HG03439 (cell line): Measurements from ENCODE around the gene ATG7.

Experiments used
- ATAC-seq: cut with Tn5 transposase; IDR thresholded peaks from one replicate; pipeline ENCODE4 v1.9.1; 2021; ENCODE audit warnings: mild to moderate bottlenecking, moderate library complexity; ENCODE audit not compliant: unreplicated experiment

The ATG7 gene

DNA sequence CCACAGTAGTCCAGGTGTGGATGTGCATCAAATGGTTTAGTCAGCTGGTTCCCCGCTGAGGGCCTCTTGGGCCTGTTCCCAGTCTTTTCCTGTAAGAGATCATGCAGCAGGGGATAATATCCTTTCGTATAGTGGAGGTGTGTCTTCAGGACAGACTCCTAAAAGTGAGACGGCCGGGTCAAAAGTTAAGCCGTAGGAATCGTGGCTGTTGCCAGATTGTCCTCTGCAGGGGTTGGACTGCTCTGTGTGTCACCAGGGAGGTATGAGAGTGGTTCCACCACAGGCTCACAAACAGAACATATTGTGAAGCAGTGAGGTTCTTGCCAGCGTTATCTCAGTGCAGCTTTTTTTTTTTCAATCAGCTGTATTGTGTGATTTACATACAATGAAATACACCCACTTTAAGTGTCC lies 276.5 kb downstream of the ATG7 start:
- no peak for ATAC-seq

DNA sequence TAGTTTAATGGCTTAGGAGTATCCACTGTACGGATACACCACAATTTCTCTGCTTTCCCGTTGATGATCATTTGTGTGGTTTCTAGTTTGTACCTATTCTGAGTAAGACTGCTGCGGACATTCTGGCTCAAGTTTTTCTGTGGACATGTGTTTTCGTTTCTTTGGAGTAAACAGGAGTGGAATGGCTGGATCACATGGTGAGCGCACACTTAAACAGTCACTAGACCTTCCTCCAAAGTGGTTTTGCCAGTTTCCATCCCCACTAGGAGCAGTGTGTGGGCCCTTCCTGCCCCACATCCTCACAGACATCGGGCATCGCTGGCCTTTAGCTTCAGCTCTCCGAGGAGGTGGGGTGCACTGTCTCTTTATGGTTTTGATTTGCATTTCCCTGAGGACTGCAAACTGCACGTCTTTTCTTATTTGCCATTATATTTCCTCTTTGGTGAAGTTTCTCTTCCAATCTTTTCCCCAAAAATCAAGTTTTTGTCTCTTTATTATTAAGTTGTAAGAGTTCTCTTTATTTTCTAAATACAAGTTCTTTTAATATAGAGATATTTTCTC lies 277.5 kb downstream of the ATG7 start:
- no peak for ATAC-seq

GRCh38 chr3:11551036-11551435 lies 278.8 kb downstream of the ATG7 start:
- ATAC-seq: no peak

GRCh38 chr3:11552289-11553264 lies 280.4 kb downstream of the ATG7 start:
- ATAC-seq: no peak

GRCh38 chr3:11553436-11554235 lies 281.4 kb downstream of the ATG7 start:
- ATAC-seq: no peak

DNA sequence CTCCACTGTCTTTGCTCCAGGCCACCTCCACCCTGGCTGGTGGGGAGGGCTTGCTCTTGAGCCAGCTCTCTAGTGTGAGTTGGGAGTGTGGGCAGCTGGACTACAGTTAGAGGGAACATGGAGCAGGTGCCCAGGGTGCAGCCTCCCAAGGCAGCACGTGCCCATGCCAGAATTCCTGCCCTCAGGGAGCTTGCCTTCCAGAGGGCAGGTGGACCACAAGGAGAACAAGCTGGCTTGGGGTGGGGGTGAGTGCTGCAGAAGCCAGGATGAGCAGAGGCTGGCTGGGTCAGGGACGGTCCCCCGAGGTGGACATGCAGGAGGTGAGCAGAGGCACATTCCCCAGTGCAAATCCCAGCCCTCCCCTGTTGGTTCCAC lies 282.0 kb downstream of the ATG7 start:
- ATAC-seq: no peak

DNA sequence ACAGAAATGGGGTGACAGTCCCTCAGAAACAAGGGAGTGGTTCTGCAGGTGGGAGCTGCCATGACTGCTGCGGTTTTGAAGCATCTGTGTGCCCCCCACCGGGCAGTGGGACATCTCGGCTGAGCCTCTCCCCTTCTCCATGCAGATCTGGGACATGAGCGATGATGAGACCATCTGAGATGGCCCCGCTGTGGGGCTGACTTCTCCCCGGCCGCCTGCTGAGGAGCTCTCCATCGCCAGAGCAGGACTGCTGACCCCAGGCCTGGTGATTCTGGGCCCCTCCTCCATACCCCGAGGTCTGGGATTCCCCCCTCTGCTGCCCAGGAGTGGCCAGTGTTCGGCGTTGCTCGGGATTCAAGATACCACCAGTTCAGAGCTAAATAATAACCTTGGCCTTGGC lies 282.5 kb downstream of the ATG7 start:
- ATAC-seq: no peak

DNA sequence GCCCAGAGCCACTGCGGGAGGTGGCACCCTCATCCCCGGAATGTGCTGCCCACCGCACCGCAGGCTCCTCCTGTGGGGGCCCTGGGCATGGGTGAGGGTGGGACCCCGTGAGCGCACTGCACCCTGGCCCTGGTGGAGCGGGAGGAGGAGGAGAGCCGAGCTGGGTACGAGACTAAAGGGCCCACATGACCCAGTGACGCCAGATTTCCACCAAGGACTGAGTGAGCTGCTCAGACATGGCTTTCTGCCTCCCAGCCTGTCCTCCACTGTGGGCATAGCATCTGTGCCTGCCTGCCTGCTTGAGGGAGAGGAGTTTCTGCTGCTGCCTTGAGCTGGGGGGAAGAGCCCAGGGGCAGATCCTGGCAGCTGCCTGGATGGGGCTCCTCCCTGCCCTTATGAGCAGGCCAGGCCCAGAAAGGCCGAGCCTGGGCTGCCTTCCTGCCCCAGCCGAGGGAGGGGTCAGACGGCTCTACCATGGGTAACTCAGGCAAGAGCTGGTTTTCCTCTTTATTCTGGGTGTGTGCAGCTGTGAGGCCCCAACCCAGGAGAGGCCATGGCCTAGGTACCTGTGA lies 283.1 kb downstream of the ATG7 start:
- no peak for ATAC-seq

DNA sequence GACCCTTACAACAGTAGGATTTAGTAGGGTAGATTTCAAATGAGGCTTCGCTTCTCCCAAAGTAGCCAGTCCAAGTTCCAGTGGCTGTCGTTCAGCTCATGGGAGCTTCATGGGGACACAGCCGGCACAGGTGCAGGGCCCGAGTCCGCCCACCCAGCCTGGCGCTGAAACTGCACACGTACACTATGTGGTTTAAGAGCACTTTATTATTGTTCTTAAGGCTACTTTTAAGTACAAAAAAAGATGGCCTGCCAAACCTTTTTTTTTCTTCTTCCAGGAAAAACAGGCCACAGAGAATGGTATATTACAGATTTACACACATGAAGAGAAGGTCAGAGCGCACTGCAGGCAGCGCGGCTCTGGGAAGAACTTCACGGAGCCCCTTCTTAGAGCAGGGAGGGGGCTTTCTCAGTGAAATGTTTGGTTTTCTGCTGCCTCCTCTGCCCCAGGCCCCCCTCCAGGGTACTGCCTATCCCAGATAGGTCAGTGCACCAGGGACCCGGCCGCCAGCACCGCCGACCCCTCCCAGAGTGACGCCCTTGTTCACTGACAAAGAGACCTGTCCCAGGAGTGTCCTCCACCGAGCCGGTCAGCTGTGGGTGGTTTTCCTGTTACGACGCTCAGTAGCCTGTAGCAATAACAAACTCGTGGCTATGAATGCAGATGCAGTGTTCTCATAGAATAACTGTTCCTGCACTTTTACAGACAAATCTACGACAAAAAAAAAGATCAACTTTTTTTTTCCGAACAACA lies 283.9 kb downstream of the ATG7 start:
- ATAC-seq: no peak

DNA sequence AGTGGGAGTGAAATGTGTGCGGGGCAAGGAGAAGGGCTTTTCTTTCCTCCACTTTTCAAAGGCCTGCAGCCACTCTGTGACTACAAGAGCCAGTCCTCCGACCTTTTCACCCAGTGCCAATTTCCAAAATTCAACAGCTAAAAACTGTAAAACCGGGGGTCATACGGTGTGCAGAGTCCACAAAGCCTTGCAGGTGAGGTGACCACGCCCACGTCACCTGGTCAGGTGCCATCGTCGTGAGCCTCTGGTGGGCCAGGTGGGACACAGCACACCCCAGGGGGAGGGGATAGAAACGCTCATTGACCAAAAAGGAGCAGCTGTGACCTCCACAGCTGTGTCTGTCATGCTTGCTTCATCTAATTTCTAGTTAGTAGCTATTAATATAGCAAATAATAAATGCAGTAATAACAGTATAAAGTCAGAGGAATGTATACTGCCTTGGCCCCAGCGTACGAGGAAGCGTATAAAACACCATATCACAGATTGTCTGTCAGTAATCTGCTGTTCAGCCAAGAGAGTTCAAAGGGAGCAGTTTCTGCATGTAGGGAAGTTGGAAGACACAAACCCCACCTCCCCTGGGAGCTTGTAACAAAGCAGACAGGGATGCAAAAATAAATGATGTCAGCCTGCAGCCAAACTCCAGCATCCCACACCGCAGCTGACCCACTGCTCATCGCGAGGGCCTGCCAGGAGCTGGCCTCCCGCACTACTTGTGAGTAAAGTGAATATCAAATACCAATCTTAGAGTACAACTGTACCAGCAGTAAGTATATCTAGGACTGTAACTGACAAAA lies 284.9 kb downstream of the ATG7 start:
- ATAC-seq: no peak

- ATAC-seq: no peak
Observed at GRCh38 chr3:11558002-11558401, 285.8 kb downstream of the ATG7 start.

DNA sequence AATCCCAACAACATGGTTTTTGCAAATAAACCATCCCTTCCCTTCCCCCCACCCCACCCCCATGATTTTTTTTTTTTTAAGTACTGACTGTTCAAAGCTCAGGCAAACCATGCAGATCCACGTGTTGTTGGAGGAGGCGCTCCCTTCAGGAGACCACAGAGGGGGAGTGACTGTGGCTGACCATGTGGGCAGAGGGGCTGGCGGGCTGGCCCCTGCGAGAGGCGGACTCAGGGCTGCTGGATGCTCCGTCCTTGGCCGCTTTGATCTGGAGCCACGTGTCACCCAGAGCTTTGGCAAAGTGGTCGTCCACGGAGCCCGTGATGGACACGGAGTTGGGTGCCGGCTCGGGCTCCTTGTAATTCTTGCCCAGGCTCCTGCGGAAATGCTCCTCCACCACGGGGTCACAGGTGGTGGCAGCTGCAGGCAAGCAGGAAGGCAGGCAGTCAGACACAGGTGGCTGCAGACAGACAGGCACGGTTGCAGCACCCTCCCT lies 286.3 kb downstream of the ATG7 start:
- ATAC-seq: no peak

DNA sequence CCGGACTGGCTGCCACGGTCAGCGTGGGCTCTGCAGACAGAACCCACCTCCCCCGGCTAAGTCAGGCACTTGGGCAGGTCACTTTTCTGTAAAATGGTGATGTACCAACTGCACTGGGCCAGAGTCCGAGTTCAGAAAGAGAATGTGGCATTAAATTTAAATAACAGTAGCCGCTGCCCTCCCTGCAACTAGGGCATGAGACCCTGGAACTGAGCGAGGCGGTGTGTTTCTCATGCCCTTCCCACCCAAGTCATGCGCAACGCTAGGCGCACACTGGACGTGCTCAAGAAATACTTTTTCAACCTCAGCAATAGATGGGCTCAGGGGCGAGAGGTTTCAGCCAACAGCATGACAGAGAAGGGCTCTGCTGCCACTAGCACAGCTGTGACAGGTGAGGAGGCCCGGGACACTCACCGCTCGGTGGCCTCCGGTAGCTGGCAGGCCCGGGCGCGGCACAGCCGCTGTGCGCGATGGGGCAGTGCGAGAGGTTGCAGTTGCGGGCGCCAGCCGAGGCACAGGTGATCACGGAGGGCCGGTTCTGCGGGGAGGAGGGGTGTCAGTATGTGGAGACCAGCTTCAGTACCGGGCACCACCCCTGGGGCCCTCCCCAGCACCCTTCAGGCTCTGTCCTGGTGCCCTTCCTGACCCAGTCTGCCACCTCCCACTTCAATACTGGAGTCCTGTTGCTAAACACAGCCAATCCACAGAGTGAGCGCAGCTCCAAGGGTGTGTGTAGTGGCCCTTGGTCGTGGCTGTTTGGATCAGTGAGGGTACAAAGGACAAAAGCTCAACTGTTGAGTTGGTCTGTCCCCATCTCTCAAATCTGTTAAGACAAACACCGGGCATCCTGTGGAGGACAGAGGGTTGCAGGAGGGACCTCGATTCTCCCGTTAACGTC lies 287.0 kb downstream of the ATG7 start:
- no peak for ATAC-seq

DNA sequence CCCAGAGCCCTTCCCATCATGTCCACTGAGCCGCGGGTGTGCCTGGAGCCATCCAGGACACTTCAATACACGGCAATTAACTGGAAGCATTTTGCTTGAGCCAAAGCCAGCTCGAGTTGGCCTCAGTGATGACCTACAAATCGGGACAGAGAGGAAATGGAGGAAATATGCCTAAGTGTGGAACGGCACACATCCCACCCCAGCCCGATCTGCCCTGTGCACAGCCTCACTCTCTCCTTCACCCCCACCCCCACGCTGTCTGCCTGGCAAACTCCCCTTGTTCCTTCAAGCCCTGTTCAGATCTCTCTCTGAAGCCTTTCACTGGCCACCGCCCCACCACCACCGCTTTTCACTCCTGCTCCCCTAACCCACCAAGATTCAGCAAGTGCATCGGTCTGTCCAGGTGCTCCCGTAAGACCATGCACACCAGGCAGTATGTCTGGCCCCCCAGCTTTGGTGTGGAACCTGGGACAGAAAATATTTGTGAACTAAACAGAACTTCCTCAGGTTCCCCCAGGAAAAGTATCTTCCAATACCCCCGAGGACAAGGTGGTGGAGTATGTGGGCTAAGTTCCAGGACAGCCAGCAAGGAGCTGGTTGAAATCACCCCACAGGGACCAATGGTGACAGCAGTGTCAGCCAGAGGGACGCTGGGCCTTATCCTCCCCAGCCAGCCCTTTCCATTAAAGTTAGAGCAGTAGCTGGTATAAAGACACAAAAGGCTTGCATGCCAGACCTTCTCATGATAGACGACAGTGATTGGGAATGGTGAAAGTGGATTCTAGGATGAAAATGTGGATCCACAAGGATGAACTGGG lies 287.8 kb downstream of the ATG7 start:
- no peak for ATAC-seq

DNA sequence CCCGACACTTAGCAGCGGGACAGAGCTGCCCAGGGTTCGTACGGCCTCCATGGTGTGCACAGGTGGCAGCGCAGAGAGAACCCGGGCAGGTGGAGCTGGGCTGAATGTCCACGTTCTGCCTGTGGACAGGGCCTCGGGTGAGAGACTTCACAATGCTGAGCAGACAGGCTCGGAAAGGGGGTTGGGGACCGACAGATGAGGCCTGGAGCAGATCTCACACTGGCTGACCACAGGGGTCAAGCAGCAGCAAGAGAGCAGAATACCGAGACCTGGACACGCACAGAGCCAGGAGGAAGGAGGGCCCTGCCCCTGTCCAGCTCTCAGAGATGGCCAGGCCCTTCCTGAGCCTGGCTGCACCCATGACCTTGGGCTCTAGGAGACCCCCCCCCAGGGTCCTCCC lies 288.5 kb downstream of the ATG7 start:
- ATAC-seq: no peak

DNA sequence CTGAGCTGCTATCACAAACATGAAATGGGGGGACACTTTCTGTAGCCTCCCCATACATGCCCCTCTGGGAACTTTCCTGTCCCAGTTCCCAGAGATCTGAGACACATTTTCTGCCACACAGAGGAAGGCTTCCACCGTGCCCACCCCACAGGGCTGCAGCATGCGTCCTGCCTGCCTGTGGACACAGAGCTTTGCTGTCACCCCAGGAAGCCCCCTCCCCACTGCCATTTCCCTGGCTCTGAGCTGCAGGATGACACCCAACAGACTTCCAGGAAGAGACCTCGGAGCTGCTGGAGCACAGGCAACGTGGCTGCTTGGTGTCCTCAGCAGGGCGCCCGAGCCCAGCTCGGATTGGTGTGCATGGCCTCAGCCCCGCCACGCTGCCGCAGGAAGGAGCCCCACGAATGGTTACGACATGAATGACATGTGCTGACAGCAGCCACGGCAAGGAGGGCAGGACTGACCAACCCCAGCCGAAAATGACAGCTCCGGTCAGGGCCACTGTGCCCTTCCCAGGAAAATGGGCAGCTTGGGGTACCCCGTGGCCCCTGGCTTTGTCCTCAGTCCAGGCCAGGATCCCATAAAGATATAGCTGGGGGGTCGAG lies 290.2 kb downstream of the ATG7 start:
- no peak for ATAC-seq

DNA sequence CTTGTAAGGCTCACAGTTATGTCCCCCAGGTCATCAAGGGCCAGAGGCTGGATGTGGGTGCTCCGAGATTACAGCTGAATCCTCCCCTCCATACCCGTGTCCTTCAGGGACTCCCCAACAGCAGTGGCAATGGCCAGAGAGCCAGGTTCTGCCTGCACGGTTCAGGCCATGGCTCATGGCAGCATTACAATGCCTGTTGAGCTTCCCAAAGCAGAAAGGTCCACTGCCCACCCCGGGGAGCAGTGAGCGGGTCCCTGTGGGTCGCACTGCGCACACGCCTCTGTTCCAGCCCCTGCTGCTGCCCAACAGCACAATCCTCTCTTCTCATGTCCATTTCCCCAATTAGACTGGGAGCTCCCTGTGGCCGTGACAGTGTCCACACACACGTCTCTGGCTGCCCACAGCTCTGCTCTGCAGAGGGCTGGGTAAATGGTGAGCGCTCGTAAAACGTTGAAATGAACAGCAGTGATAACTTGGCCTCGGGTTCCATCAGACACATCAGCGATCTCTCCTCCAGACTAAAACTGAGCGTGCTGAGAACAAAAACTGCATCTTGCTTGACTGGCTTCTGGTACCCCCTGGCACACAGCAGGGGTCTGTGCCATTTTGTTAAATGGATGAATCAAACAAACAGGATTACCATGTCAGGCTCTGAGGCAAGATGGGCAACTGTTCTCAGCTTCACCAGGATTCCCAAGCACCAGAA lies 291.1 kb downstream of the ATG7 start:
- no peak for ATAC-seq
